HepG2 (cell line): ENCODE data around the gene GLYATL3. TPM values are rescaled to one million over a fixed set of nuclear protein-coding genes. Genes with fewer than 3 reads are reported as not detected.
A peak's percentile ranks its signal among the peaks of the same experiment; 100 is the strongest.

ENCODE experiments used
- ATAC-seq: fragments of 200-7000 bp; cut with Tn5 transposase; 3 replicates; pipeline ENCODE4 v1.9.1; 2020; ENCODE audit warnings: mild to moderate bottlenecking, moderate library complexity
- BruUV-seq: library from RNA; stranded (reverse); fragments of 400-500 nt; replicated peaks from 2 replicates; lab custom pipeline; 2021; lab: Mats Ljungman, UMichigan
- CTCF ChIA-PET: fragments of 300-600 bp; formaldehyde crosslinking; extraction: SDS; loops from one replicate; lab custom pipeline; 2021; ENCODE audit warnings: low total read pairs, inconsistent platforms, low intra/inter-chr PET ratio; lab: Yijun Ruan, JAX
- POLR2A ChIA-PET: fragments of 350-600 bp; sonication (Branson Sonifier 250); formaldehyde crosslinking; loops from one replicate; lab custom pipeline; 2020; ENCODE audit warnings: antibody characterized with exemption, inconsistent platforms; lab: Yijun Ruan, JAX
- DNase-seq: peaks from one replicate; pipeline ENCODE4 v3.0.0-alpha.2; 2015; ENCODE audit warnings: low spot score
- FAIRE-seq: peaks from 3 replicates; lab custom pipeline; 2011; peaks lifted over from hg19 to GRCh38; lab: Jason Lieb, UNC
- H2AFZ ChIP-seq: one replicate; pipeline ENCODE4 v1.6.1; 2011; ENCODE audit warnings: low read length, inconsistent platforms
- H3K27ac ChIP-seq: fragments of 300-600 bp; 3 replicates; pipeline ENCODE4 v1.8.0; 2011; ENCODE audit warnings: mixed run types, mild to moderate bottlenecking, mixed read lengths, low read length, inconsistent platforms; ENCODE audit not compliant: insufficient read depth; ENCODE audit errors: extremely low read length
- H3K27me3 ChIP-seq, 2 experiments: fragments of 200-600 bp in 1 of 2; 2 replicates in 1 of 2; 3 replicates in 1 of 2; pipeline versions ENCODE4 v1.6.0 to v1.8.0; 2011; ENCODE audit warnings: low read length in 2 of 2, mild to moderate bottlenecking in 2 of 2, moderate library complexity in 2 of 2, inconsistent platforms in 1 of 2; ENCODE audit not compliant: insufficient read depth in 2 of 2, control insufficient read depth in 1 of 2
- H3K36me3 ChIP-seq, 2 experiments: fragments of 200-600 bp in 1 of 2; replicated peaks in 1 of 2; 2 replicates in 1 of 2; 3 replicates in 1 of 2; pipeline versions ENCODE4 v1.5.1 to v1.8.0; 2011; ENCODE audit warnings: low read length in 2 of 2, inconsistent platforms in 1 of 2; ENCODE audit not compliant: insufficient read depth in 2 of 2, control insufficient read depth in 1 of 2
- H3K4me1 ChIP-seq: 2 replicates; pipeline ENCODE4 v1.5.1; 2012; ENCODE audit warnings: low read length, inconsistent platforms; ENCODE audit not compliant: insufficient read depth
- H3K4me2 ChIP-seq: 2 replicates; pipeline ENCODE4 v1.6.0; 2011; ENCODE audit warnings: low read depth, low read length, inconsistent platforms
- H3K4me3 ChIP-seq, 3 experiments: fragments of 200-600 bp in 1 of 3; sonication (generic), shearing (Covaris generic) in 1 of 3; replicated peaks in 1 of 3; 2 replicates each; pipeline ENCODE4 v1.5.1; 2011 to 2016; ENCODE audit warnings: low read length in 3 of 3, inconsistent platforms in 2 of 3, low read depth in 2 of 3, mild to moderate bottlenecking in 2 of 3, control low read depth in 1 of 3, mixed read lengths in 1 of 3; ENCODE audit not compliant: insufficient read depth in 1 of 3
- H3K79me2 ChIP-seq: one replicate; pipeline ENCODE4 v1.6.1; 2011; ENCODE audit warnings: low read length, inconsistent platforms; ENCODE audit not compliant: insufficient read depth
- H3K9ac ChIP-seq: 2 replicates; pipeline ENCODE4 v1.6.0; 2011; ENCODE audit warnings: mild to moderate bottlenecking, low read depth, low read length, inconsistent platforms; ENCODE audit not compliant: insufficient read depth
- H3K9me3 ChIP-seq: 2 replicates; pipeline ENCODE4 v1.5.1; 2012; ENCODE audit warnings: mild to moderate bottlenecking, low read length
- H4K20me1 ChIP-seq: 2 replicates; pipeline ENCODE4 v1.6.0; 2011; ENCODE audit warnings: inconsistent platforms, mild to moderate bottlenecking, low read length, moderate library complexity; ENCODE audit not compliant: insufficient read depth
- BRCA1 ChIP-seq: sonication (generic); formaldehyde crosslinking; IDR thresholded peaks from 2 replicates; pipeline ENCODE4 v1.4.0; 2020; ENCODE audit warnings: missing genetic modification reagents
- CREM ChIP-seq, 2 experiments: sonication (generic) in 1 of 2; formaldehyde crosslinking in 1 of 2; IDR thresholded peaks; 2 replicates each; pipeline versions ENCODE4 v1.4.0 to v1.6.1; 2016 to 2020; ENCODE audit warnings: antibody characterized with exemption in 1 of 2, mild to moderate bottlenecking in 1 of 2, missing genetic modification reagents in 1 of 2
- FOSL2 ChIP-seq: sonication (generic); formaldehyde crosslinking; IDR thresholded peaks from 2 replicates; pipeline ENCODE4 v1.4.0; 2020; ENCODE audit warnings: missing genetic modification reagents
- FOXP1 ChIP-seq, 2 experiments: fragments of 450-650 bp in 1 of 2; IDR thresholded peaks; 2 replicates each; pipeline ENCODE4 v1.6.1; 2017 to 2018; ENCODE audit warnings: antibody characterized with exemption in 1 of 2
- HNRNPH1 ChIP-seq: fragments of 200-400 bp; formaldehyde crosslinking; optimal IDR thresholded peaks from 2 replicates; pipeline ENCODE3; 2017; ENCODE audit warnings: mild to moderate bottlenecking, low read depth, low read length
- HNRNPLL ChIP-seq: fragments of 200-400 bp; formaldehyde crosslinking; IDR thresholded peaks from 2 replicates; pipeline ENCODE4 v1.6.1; 2017; ENCODE audit warnings: mild to moderate bottlenecking, low read depth, low read length; ENCODE audit not compliant: poor library complexity, severe bottlenecking
- HOXD1 ChIP-seq: sonication (generic); formaldehyde crosslinking; IDR thresholded peaks from 2 replicates; pipeline ENCODE4 v1.5.0; 2020; ENCODE audit warnings: missing genetic modification reagents
- MAFF ChIP-seq: IDR thresholded peaks from 2 replicates; pipeline ENCODE4 v1.6.1; 2011; ENCODE audit warnings: low read depth, low read length, improper control_type of control experiment
- TEAD2 ChIP-seq: sonication (generic); formaldehyde crosslinking; IDR thresholded peaks from 2 replicates; pipeline ENCODE4 v1.9.0; 2021; ENCODE audit warnings: missing genetic modification reagents
- ZFP36 ChIP-seq: fragments of 150-350 bp; IDR thresholded peaks from 2 replicates; pipeline ENCODE4 v1.6.1; 2018; ENCODE audit warnings: borderline replicate concordance, low read length, low read depth; ENCODE audit not compliant: partially characterized antibody
- ZMYM3 ChIP-seq: sonication (generic); formaldehyde crosslinking; IDR thresholded peaks from 2 replicates; pipeline ENCODE4 v1.5.1; 2020; ENCODE audit warnings: mild to moderate bottlenecking, missing genetic modification reagents
- ZNF101 ChIP-seq: sonication (generic); formaldehyde crosslinking; IDR thresholded peaks from 2 replicates; pipeline ENCODE4 v1.4.0; 2020; ENCODE audit warnings: mild to moderate bottlenecking, low read depth, missing genetic modification reagents, borderline replicate concordance
- ZNF24 ChIP-seq: fragments of 450-650 bp; IDR thresholded peaks from 2 replicates; pipeline ENCODE4 v1.6.1; 2017; ENCODE audit warnings: antibody characterized with exemption, mild to moderate bottlenecking
- ZNF468 ChIP-seq: sonication (generic); formaldehyde crosslinking; IDR thresholded peaks from 2 replicates; pipeline ENCODE4 v1.8.0; 2022; ENCODE audit warnings: mild to moderate bottlenecking, moderate library complexity, missing genetic modification reagents
- WGBS: methylation state at CpG from one replicate; pipeline ENCODE4 v1.1.6; 2017; ENCODE audit warnings: low lambda C conversion rate; 5-methylcytosine and 5-hydroxymethylcytosine counted together
- in situ Hi-C: cut with HindIII; loops from 2 replicates; pipeline ENCODE4 v1.10.0; 2017; ENCODE audit warnings: low pct_unique_long_range_greater_than_20kb; ENCODE audit not compliant: extremely low pct_ligation_motif_present
- intact Hi-C: fragments of 100-400 bp; cut with micrococcal nuclease; formaldehyde crosslinking; loops from one replicate; pipeline ENCODE4 v1.10.0; 2022; ENCODE audit not compliant: unreplicated experiment
- polyA plus RNA-seq, 8 experiments: library from polyadenylated mRNA; depleted of rRNA in 3 of 8; stranded (reverse) in 7 of 8; unstranded in 1 of 8; fragments of >200 nt; fragmentation: Illumina TruSeq in 4 of 8; extraction: Trizol in 4 of 8; gene quantifications; 2 replicates each; pipeline versions ENCODE4 v1.2.1 to v1.2.3, GENCODE V29; 2011 to 2016; ENCODE audit warnings: low read depth in 4 of 8, missing spikeins in 1 of 8, mixed read lengths in 1 of 8; ENCODE audit not compliant: insufficient read depth in 1 of 8
- total RNA-seq, 5 experiments: library from RNA; depleted of rRNA; stranded (reverse); fragments of >200 nt; fragmentation: Illumina TruSeq; extraction: Trizol; gene quantifications; 2 replicates each; pipeline ENCODE4 v1.2.3, GENCODE V29; 2016; ENCODE audit warnings: low read depth in 1 of 5
- TF ChIP-seq, protein P1 (sequence below): IDR thresholded peaks from 2 replicates; pipeline ENCODE4 v1.4.0; 2020; ENCODE audit warnings: mild to moderate bottlenecking, missing genetic modification reagents
- TF ChIP-seq, protein P2 (sequence below): IDR thresholded peaks from 2 replicates; pipeline ENCODE4 v1.6.1; 2016; ENCODE audit warnings: missing compliant biosample characterization, missing genetic modification reagents, borderline replicate concordance
- TF ChIP-seq, protein P3 (sequence below), 2 experiments: fragments of 450-650 bp in 1 of 2; sonication (generic) in 1 of 2; formaldehyde crosslinking; IDR thresholded peaks; 2 replicates each; pipeline versions ENCODE4 v1.5.0 to v1.8.0; 2020 to 2022; ENCODE audit warnings: mild to moderate bottlenecking in 1 of 2, missing genetic modification reagents in 1 of 2

The GLYATL3 gene
- total and polyA plus RNA-seq, 2 of the 13 experiments (the other 11 are each of a cell fraction or from before 2014, with no cell fraction given): 0.05 TPM; not detected in 1

DNA sequence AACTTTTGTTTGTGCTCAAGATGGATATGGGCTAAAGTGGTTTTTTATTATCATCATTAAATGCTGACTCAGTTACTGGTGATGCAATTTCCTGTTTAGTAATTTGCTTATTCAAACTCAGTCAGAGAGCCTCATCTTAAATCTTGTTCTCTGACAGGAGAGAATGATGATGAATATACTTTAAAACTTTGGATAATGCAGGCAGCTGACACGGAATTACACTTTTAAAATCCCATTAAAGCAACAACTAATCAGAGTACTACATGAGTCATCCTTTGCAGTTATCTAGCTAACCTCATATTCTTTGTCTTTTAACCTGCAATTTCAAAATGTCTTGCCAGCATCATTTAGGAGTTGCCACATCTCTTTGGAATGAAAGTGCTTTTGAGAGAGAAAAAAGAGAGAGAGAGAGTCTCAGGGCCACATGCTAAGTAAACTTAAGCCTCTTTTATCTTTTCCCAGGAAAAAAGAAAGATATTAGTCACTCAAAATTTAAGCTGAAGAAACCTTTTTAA lies 41.5 kb downstream of the GLYATL3 start:
- peak; percentile 57 for DNase-seq
- H3K9me3 ChIP-seq: no peaks in the 10 kb centered on the region
- H3K4me3 ChIP-seq: no peak overlapping the region
- intact Hi-C loops: no loop called here
- H3K27ac ChIP-seq: no peak overlapping the region
- no peaks in the 10 kb centered on the region for H4K20me1 ChIP-seq
- POLR2A ChIA-PET: no interaction called here
- H3K36me3 ChIP-seq: no peaks in the 10 kb centered on the region
- WGBS: 7% methylated on average over 1 of the region's 1 CpG
- H2AFZ ChIP-seq: no peak overlapping the region
- H3K4me1 ChIP-seq: peaks cover 7% of the 10 kb centered on the region
- no TSS peak for BruUV-seq
- CTCF ChIA-PET: interaction anchor here (1.4 kb wide), 1 partner anchor 9 kb away, joined by 6 read pairs; no protein-coding TSS in a partner anchor
- no peaks in the 10 kb centered on the region for H3K79me2 ChIP-seq
- in situ Hi-C loops: no loop called here
- no peaks in the 10 kb centered on the region; a peak in 1 of 5 replicates for H3K27me3 ChIP-seq
- no peak for ATAC-seq
- no peak for FAIRE-seq
- no peak overlapping the region for H3K4me2 ChIP-seq
- H3K9ac ChIP-seq: no peak overlapping the region
- TF ChIP-seq HNRNPH1: no peak
- TF ChIP-seq, protein P1, sequence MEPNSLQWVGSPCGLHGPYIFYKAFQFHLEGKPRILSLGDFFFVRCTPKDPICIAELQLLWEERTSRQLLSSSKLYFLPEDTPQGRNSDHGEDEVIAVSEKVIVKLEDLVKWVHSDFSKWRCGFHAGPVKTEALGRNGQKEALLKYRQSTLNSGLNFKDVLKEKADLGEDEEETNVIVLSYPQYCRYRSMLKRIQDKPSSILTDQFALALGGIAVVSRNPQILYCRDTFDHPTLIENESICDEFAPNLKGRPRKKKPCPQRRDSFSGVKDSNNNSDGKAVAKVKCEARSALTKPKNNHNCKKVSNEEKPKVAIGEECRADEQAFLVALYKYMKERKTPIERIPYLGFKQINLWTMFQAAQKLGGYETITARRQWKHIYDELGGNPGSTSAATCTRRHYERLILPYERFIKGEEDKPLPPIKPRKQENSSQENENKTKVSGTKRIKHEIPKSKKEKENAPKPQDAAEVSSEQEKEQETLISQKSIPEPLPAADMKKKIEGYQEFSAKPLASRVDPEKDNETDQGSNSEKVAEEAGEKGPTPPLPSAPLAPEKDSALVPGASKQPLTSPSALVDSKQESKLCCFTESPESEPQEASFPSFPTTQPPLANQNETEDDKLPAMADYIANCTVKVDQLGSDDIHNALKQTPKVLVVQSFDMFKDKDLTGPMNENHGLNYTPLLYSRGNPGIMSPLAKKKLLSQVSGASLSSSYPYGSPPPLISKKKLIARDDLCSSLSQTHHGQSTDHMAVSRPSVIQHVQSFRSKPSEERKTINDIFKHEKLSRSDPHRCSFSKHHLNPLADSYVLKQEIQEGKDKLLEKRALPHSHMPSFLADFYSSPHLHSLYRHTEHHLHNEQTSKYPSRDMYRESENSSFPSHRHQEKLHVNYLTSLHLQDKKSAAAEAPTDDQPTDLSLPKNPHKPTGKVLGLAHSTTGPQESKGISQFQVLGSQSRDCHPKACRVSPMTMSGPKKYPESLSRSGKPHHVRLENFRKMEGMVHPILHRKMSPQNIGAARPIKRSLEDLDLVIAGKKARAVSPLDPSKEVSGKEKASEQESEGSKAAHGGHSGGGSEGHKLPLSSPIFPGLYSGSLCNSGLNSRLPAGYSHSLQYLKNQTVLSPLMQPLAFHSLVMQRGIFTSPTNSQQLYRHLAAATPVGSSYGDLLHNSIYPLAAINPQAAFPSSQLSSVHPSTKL: peak; percentile 41; the same call in 1 of the 2 replicates
- no peak for TF ChIP-seq ZNF468 (CRISPR knock-in tag)
- no peak for TF ChIP-seq ZMYM3
- TF ChIP-seq HOXD1: no peak
- TF ChIP-seq TEAD2: no peak
- no peak for TF ChIP-seq HNRNPLL
- peak; percentile 35; the same call in 1 of the 2 replicates for TF ChIP-seq CREM (IDR thresholded peaks at IDR 0.05)
- no peak for TF ChIP-seq CREM (CRISPR knock-in tag; IDR thresholded peaks at IDR 0.05)
- TF ChIP-seq MAFF: peak; percentile 96
- no peak for TF ChIP-seq ZNF101
- TF ChIP-seq FOXP1 (IDR thresholded peaks at IDR 0.05): no peak
- no peak for TF ChIP-seq FOXP1 (CRISPR knock-in tag; IDR thresholded peaks at IDR 0.05)
- TF ChIP-seq BRCA1: no peak
- TF ChIP-seq ZFP36: no peak
- TF ChIP-seq, protein P2, sequence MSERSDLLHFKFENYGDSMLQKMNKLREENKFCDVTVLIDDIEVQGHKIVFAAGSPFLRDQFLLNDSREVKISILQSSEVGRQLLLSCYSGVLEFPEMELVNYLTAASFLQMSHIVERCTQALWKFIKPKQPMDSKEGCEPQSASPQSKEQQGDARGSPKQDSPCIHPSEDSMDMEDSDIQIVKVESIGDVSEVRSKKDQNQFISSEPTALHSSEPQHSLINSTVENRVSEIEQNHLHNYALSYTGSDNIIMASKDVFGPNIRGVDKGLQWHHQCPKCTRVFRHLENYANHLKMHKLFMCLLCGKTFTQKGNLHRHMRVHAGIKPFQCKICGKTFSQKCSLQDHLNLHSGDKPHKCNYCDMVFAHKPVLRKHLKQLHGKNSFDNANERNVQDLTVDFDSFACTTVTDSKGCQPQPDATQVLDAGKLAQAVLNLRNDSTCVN: no peak
- TF ChIP-seq FOSL2 (CRISPR knock-in tag): peak; percentile 62
- TF ChIP-seq, protein P3, sequence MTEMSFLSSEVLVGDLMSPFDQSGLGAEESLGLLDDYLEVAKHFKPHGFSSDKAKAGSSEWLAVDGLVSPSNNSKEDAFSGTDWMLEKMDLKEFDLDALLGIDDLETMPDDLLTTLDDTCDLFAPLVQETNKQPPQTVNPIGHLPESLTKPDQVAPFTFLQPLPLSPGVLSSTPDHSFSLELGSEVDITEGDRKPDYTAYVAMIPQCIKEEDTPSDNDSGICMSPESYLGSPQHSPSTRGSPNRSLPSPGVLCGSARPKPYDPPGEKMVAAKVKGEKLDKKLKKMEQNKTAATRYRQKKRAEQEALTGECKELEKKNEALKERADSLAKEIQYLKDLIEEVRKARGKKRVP (CRISPR knock-in tag; IDR thresholded peaks at IDR 0.05): peak in 1 of 2 experiments; percentile 53; a peak in 2 of 4 replicates
- no peak for TF ChIP-seq ZNF24
